ENCODE data around the gene EPHA6.

GRCh38 chr3:96931119-96931862, 116.9 kb downstream of the EPHA6 start:
- TF ChIP-seq POLR2AphosphoS5 (IDR thresholded peaks at IDR 0.05; ENCODE audit: insufficient read depth in 1 of 2, low read depth in 1 of 2), result no peak
- no peak for TF ChIP-seq POLR2A (IDR thresholded peaks at IDR 0.05)
- no peak for TF ChIP-seq CTCF (IDR thresholded peaks at IDR 0.05)
